ENCODE data around the gene ADSS2. TPM values are rescaled to one million over a fixed set of nuclear protein-coding genes. Genes with fewer than 3 reads are reported as not detected.
"Not testable (repeated sequence)": the region's sequence is repeated elsewhere in the genome, so short reads cannot be mapped to it uniquely, and the experiment has no call there.

Gene ADSS2
- polyA plus RNA-seq (2013, experiment 1 of 2; ENCODE audit: insufficient read length): 37.9 TPM
- polyA plus RNA-seq (2013, experiment 2 of 2; ENCODE audit: insufficient read length): 39.7 TPM

DNA sequence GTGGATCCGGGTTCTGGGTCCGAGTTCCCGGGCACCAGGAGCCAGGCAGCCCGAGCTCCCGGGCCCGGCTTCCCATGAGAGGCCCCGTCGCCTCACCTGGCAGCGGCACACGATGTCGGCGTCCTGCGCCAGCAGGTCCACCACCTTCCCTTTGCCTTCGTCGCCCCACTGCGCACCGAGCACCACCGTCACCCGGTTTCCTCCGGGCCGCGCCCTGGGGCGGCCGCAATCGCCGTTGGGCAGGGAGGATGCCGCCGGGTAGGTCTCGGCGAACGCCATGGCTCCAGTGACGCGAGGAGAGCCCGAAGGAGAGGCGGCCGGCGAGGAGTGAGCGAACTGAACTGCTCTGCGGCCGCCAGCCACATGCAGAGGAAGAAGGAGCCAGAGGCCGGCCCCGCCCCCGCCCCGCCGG lies at the start of gene ADSS2:
ADSS2 (minus strand) TSS at position 371 of the 412 bp plus-strand sequence; CDS start at position 279, 92 bp downstream.
- DNase-seq: no peak

DNA sequence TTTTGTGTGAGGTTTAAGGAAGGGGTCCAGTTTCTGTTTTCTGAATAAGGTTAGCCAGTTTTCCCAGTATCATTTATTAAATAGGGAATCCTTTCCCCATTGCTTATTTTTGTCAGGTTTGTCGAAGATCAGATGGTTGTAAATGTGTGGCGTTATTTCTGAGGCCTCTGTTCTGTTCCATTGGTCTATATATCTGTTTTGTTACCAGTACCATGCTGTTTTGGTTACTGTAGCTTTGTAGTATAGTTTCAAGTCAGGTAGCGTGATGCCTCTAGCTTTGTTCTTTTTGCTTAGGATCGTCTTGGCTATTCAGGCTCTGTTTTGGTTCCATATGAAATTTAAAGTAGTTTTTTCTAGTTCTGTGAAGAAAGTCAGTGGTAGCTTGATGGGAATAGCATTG lies 48.8 kb upstream of the ADSS2 start:
- DNase-seq: not testable (repeated sequence)

DNA sequence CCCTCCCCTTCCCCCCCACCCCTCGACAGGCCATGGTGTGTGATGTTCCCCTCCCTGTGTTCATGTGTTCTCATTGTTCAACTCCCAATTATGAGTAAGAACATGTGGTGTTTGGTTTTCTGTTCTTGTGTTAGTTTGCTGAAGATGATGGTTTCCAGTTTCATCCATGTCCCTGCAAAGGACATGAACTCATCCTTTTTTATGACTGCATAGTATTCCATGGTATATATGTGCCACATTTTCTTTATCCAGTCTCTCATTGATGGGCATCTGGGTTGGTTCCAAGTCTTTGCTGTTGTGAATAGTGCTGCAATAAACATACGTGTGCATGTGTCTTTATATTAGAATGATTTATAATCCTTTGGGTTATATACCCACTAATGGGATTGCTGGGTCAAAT lies 47.8 kb upstream of the ADSS2 start:
- DNase-seq: not testable (repeated sequence)

DNA sequence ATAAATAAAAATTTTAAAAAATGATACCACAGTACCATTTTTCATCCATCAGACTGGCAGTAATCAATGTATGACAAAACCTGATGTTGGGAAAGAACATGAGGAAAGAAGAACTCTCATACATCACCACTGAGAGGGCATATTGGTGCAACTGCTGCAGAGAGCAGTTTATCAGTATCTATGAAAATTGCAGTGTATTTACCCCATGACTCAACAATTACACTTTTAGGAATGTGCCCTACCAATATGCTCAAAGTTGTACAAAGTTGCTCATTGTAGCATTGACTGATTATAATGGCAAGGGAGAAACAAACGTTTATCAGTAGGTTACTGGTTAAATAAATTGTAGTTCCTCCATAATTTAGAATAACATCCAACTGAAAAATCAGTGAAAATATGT lies 46.1 kb upstream of the ADSS2 start:
- no peak for DNase-seq

DNA sequence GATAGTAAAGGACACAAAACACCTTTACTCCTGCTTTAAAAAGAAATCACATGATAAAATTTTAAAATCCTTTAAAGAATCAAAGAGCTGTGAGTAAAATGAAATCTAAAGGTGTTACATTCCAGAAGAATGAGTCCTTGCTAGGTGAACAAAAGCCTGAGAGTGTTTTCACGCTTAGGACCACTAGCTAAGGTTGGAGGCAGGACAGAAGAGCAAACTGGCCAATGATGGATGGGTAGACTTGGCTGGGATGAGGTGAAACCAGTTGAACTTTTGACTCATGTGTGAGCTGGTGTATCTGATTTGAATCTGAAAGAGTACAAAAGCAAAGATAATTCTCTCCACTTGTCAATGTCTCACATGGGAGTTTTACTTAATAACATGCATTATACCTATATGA lies 44.5 kb upstream of the ADSS2 start:
- DNase-seq: no peak

DNA sequence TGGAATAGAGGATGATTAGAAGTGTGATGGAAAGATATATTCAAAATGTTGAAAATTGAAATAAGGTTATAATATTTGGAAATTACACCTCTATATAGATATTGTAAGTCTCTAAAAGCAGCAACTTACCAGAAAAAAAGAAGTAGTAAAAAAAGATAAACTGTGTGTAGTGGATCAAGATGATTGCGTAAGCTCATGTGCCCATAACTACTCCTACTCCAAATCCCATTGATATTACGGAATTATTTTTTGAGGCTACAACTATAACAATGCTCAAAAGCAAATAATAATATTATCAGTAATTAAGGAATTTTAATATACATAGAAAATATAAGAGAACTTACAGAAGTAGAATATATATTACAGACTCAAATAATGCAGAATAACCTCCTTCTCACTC lies 42.9 kb upstream of the ADSS2 start:
- no peak for DNase-seq

DNA sequence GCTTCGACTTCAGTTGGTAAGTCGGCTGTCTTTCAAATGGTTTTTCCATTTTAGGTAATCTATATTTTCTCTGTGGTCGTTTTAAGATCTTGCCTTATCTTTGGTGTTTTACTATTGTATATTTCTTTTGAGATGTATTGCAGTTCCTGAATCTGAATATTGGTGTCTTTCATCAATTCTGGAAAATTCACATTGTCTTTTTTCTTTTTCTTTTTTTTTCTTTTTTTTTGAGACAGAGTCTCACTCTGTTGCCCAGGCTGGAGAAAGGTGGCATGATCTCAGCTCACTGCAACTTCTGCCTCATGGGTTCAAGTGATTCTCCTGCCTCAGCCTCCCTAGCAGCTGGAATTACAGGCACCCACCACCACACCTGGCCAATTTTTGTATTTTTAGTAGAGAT lies 33.3 kb upstream of the ADSS2 start:
- DNase-seq: not testable (repeated sequence)

DNA sequence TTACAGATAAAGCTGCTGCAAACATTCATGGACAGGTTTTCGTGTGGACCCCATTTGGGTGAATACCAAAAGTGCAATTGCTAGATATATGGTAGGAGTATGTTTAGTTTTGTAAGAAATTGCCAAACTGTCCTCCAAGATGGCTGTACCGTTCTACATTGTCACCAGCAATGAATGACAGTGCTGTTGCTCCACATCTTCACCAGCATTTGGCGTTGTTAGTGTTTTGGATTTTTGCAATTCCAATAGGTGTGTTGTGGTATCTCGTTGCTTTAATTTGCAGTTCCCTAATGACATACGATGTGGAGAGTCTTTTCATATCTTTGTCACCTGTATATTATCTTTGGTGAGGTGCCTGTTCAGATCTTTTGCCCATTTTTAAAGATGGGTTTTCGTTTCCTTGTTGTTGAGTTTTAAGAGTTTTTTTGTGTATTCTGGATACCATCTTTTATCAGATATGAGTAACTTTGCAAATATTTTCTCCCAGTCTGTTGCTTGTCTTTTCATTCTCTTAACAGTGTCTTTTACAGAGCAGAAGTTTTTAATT lies 21.4 kb upstream of the ADSS2 start:
- DNase-seq: no peak

DNA sequence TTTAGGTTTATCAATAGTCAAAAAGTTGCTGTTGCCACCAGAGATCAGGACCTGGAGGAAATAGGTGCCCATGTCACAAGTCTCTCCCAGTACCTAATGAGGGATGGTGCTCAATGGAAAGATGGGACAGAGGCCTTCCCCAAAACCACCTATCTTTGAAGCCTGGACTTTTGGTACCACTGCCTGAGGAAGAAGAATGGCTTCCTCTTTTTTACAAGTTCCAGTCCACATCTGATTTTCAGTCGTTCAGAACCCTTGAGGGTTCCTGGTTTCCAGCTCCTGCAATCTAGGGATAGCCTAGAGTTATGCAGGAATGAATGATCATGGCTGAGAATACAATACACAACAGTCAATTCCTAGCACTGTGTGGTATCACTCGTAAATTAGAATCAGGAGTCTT lies 15.0 kb upstream of the ADSS2 start:
- no peak for DNase-seq

DNA sequence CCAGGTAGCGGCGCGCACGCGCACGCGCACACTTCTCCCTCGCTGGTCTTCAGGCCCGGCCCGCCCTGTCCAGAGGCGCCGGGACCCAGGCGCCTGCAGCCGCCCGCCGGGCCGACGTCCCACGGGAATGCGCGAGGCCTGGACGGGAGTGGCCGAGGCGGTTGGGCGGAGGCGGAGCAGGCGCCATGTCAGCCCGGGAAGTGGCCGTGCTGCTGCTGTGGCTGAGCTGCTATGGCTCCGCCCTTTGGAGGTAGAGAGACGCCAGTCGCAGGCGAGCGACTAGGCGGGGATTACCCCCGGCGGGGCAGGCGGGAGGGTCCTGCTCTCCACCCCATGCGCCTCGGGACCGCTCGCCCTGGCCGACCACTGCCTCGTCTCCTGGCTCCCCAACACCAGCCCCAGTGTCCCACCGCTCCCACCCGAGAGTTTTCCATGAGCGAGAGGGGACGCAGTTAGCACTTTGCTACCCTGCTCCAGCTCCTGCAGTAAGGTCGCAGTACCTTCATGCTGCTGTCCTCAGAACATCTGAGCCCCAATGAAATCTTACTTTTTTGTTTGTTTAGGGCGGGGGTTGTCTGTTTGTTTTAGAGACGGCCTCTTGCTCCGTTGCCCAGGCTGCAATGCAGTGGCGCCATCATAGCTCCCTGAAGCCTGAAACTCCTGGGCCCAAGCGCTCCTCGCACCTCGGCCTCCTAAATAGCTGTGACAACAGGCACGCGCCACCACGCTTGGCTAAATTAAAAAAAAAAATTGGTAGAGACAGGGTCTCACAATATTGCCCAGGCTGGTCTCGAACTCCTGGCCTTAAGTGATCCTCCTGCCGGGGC lies 9.7 kb upstream of the ADSS2 start, which contains the start of gene CATSPERE:
CATSPERE (plus strand) TSS at position 29 of the 827 bp plus-strand sequence; CDS start at position 186, 157 bp downstream.
- DNase-seq: peak; percentile 83

DNA sequence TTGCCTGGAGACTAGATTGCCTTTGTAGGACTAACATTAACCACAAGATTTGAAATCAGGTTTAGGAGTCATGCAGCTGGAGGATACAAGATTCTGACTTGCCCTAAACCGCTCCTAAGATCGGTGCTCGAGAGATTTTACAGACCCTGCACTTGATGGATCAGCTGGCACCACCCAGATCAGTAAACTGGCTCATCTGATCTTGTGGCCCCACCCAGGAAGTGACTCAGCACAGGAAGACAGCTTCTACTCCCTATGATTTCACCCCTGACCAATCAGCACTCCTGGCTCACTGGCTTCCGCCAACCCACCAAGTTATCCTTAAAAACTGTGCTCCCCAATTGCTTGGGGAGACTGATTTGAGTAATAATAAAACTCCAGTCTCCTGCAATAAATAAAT lies 8.5 kb upstream of the ADSS2 start:
- peak; percentile 32 for DNase-seq

DNA sequence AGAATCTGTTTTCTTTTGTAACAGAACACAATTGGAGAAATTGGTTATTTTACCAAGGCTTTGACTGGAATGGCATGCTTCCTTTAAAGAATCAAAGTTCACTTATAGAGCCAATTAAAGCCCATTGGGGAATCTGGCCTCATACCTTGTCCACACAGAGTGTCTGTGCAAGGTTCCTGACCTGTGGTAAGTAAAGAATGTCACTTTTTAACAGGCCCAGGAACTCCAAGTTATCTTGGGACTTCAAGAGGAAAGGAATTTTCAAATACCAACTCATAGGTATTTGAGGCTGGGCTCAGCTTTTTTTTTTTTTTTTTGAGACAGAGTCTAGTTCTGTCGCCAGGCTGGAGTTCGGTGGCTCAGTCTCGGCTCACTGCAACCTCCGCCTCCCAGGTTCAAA lies 7.1 kb upstream of the ADSS2 start:
- no peak for DNase-seq

DNA sequence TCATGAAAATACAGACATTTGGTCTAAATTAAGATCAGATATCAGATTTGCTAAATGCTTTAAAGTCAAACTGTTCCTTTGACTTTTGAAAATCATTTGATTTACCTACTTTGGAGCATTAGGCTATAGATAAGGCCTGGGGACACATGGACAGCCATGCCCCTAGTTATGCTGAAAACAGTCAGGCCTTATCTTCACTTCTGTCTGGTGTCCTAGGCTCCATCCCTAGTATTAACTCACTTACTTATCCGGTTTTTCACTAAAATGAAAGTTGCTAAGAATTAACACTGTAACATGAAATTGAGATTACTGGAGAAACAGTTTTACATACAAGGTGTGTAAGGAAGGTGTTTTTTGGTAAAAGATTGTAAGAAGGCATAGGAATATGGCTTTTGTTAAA lies 4.9 kb upstream of the ADSS2 start:
- DNase-seq: no peak

DNA sequence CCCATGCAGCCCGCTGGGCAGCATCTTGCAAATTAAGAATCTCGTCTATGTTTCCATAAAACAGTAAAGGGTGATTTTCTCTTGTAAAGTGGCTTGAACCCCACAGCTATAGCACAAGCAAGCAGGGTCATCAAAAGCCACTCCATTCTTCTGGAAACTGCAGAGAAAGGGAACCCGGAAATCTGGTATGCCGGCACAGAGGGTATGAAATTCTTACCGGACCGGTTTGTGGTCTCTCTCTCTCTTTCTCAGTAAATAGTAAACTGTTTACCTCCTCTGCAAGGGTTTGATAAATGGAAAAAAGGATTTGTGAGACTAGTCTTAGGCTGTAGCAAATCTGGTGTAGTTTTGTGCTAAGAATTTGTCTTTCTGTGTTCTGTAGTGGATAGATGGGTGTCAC lies 2.7 kb upstream of the ADSS2 start:
- DNase-seq: no peak

DNA sequence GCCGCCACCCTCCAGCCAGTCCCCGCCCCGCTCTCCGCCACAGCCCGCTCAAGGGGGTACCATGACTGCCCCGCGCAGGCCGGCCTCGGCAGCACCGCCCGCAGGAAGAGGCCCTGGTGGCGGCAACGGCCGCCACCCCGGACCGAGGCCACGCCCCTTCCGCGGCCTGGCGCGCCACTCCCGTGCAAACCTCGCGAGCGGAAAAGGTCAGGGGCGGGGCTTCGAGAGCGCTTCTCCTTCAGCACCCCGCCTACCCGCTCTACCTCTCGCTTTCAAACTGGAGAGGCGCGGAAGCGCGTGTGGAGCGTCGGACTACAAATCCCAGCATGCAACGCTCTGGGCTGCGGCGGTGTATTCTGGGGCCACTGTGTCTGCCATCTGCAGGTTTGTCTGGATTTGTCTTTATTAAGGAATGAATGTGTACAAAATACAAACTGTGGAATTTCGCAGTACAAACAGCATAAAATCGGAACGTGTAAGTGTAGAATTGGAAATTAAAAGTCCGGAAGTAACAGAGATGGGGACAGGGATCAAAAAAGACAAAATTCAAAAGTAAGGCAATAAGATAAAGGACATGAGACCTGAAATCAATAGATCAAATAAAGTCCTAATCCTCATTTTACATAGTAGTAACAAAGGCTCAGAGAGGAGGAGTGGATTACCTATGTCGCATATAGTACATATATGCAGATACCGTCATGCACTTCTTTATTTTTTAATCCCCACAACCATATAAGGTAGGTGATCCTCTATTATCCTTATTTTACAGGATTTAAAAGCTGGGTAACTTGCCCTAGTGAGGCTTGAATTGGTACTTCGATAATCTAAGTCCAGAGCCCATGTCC lies 464 bp upstream of the ADSS2 start:
- DNase-seq: peak; percentile 100

DNA sequence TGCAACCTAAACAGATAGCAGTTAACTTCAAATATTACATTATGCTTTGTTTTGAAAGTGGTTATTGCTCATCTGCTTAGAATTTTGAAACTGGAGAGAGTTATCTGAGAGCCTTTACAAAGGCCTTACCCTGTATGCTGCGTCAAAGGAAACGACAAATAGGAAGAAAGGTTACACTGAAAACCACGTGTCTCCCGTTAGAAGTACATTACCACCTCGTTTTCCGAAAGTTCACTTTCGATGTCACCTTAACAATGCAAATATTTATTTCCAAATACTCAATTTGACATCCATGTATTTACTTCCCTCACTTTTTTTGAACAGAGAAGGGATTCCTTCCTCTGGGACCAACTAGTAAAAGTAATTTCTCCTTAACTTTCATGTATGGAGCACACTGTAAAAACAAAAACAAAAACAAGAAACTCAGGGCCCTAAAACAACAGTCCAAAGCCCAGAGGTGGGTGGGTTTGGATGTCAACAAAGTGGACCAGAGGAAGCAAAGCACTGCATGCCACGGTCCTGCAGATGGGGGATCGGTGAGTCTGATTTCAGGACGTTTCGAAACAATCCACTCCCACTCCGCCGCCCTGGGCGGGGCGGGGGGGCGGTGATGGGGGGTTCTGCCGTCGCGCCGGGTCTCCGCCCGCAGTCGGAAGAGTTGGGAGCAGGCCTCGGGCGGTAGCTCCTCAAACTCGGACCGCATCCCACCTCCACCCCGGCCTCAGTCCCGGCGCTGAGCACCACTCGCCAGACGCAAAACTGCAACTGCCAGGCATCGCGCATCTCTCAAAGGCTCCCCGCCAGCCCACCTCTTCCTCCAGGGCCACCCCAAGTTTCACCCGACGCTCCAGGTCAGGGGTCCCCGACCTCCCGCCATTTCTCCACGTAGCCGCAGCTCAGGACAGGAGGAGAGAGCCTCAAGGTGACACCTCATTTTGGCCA lies 841 bp downstream of the ADSS2 start:
- DNase-seq: peak; percentile 50

DNA sequence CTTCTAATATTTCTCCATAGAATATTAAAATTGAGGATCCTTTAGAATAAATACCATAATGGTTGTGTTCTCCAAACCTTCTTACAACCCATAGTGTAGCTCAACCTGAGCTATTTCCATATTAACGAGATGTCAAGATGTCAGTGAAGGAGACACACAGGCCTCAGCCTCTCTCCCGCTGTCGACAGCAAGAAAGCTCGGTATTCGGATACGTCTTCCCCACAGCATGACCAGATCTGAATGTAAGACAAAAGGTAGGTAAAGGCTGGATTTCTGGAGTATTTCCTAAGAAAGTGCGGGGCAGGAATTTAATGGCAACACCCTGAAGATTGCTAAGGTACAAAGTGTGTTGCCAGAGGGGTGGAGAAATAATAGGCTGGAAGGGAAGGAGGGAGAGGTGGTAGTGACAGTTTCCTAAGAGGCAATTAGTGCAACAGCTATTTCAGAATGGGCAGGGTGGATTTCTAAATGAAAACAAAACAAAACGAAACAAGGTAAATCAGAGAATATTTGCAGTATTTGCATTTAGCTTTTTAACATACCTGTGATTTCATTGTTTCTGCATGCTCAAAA lies 1.7 kb downstream of the ADSS2 start:
- DNase-seq: no peak

DNA sequence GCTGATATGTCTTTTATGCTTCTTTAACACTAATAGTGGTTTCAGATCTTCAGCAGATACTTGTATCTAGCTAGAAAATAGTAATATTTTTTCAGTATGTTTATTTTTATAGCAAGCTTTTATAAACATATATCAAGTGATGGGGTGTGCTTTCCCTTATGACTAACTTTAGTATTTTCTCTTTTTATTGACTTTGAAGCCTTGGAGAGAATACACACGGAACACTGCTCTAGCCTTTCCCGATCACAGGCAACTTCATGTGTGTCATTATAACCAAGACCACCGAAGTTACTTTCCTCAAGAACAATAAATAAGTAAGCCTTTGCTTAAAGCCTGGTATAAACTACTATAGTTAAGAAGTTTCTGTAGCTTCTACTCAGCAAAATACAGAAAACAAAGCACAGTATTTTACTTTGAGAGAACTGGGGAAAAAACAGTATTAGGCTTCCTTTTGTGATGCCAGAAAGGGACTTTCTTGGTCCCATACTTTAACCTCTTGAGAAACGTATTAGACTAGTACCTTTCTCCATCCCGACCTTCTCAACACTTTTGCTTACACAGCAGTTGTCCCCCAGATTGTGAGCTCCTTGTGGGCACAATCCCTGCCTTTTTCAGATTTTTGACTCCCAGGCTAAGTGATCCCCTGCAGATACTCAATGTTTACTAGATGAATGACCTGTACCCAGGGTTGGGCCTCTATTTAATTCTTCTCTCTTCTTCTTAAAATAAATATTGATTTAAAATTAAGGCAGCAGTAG lies 3.3 kb downstream of the ADSS2 start:
- no peak for DNase-seq

DNA sequence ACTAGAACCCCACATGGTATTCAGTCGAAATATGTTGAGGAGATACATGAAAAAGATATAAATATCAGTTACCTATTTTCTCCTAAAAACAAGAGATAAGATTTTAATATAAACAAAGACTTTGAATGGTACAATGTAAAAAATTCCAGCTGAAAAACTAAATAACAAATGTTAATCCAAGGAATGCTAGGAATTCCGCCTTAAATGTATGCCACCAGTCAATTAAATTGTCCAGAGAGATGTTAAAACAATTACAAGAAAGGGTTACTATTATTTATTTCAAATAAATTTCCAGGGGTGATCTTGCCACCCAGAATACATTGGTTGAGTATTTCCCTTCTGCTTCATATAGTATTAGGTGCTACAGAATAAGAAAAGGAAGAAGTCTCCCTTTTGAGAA lies 4.2 kb downstream of the ADSS2 start:
- DNase-seq: no peak

DNA sequence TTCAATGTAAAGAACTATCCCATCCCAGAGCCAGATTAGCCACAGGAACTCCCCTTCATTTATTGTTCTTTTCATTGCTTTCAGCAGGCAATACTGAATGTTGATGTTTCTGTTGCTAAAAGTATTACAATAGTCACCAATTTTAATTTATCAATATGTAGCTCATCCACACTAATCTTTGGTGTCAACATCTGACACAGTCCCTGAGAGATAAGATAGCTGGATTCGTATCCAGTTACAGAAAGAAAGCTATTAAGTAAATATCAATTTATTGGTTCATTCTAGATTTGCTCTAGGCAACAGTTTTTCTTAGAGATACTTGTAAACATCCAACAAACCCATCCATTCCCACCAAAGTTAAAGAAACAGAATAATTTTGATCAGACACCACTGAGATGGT lies 4.7 kb downstream of the ADSS2 start:
- no peak for DNase-seq
